Posterior cingulate gyrus (tissue), 11 donors: ENCODE data around the gene ATXN10.
"Not testable (repeated sequence)": the region's sequence is repeated elsewhere in the genome, so short reads cannot be mapped to it uniquely, and the experiment has no call there.

ENCODE experiments used
- DNase-seq, 10 donors: peaks; one replicate each; pipeline versions ENCODE4 v3.0.0 to v3.0.0-alpha.2; 2020 to 2021; ENCODE audit warnings: mixed read lengths in 3 of 10
- intact Hi-C: fragments of 100-400 bp; cut with DNase I; formaldehyde crosslinking; loops from one replicate; pipeline ENCODE4 v1.15.1; 2023

The ATXN10 gene

GRCh38 chr22:45702981-45703380 is 31.3 kb downstream of the ATXN10 start:
- DNase-seq, result no peak
- intact Hi-C loops, result no loop called here

- intact Hi-C loops, result no loop called here
- DNase-seq, result no peak
These were observed 32.1 kb downstream of the ATXN10 start for GRCh38 chr22:45703758-45704157.

- DNase-seq, result no peak
- intact Hi-C loops, result no loop called here
These were observed 33.0 kb downstream of the ATXN10 start for GRCh38 chr22:45704648-45705047.

- intact Hi-C loops, result no loop called here
- no peak for DNase-seq
These were observed 36.0 kb downstream of the ATXN10 start for GRCh38 chr22:45707605-45708004.

- no peak for DNase-seq
- intact Hi-C loops, result no loop called here
These were observed 36.5 kb downstream of the ATXN10 start for GRCh38 chr22:45708145-45708544.

- intact Hi-C loops, result no loop called here
- DNase-seq, result no peak
These were observed 37.6 kb downstream of the ATXN10 start for GRCh38 chr22:45709060-45709739.

- intact Hi-C loops, result no loop called here
- no peak for DNase-seq
These were observed 38.2 kb downstream of the ATXN10 start for GRCh38 chr22:45709866-45710265.

GRCh38 chr22:45710469-45710868 is 38.8 kb downstream of the ATXN10 start:
- DNase-seq, result no peak
- intact Hi-C loops, result no loop called here

GRCh38 chr22:45714390-45714789 is 42.8 kb downstream of the ATXN10 start:
- DNase-seq, intact Hi-C loops: not testable (repeated sequence)

- intact Hi-C loops, result no loop called here
- no peak for DNase-seq
These were observed 46.2 kb downstream of the ATXN10 start for GRCh38 chr22:45717789-45718188.

- intact Hi-C loops, result no loop called here
- DNase-seq, result no peak
These were observed 46.8 kb downstream of the ATXN10 start for GRCh38 chr22:45718391-45718790.

GRCh38 chr22:45720839-45721378 is 49.3 kb downstream of the ATXN10 start:
- no peak for DNase-seq
- intact Hi-C loops, result no loop called here

- intact Hi-C loops, result no loop called here
- DNase-seq, result no peak
These were observed 50.4 kb downstream of the ATXN10 start for GRCh38 chr22:45722006-45722405.

- DNase-seq, result no peak
- intact Hi-C loops, result no loop called here
These were observed 54.4 kb downstream of the ATXN10 start for GRCh38 chr22:45726081-45726480.

- no peak for DNase-seq
- intact Hi-C loops, result no loop called here
These were observed 59.6 kb downstream of the ATXN10 start for GRCh38 chr22:45731041-45731797.

- DNase-seq, result peak in 1 of 10 donors; percentile 71
- intact Hi-C loops, result no loop called here
These were observed 60.3 kb downstream of the ATXN10 start for GRCh38 chr22:45731798-45732495.

GRCh38 chr22:45735273-45735672 is 63.6 kb downstream of the ATXN10 start:
- intact Hi-C loops, result no loop called here

GRCh38 chr22:45738206-45738605 is 66.6 kb downstream of the ATXN10 start:
- intact Hi-C loops, result no loop called here

More at GRCh38 chr22:45735273-45735672, 63.6 kb downstream of the ATXN10 start:
- no peak for DNase-seq

GRCh38 chr22:45740236-45740635 is 68.6 kb downstream of the ATXN10 start:
- intact Hi-C loops, result no loop called here
- no peak for DNase-seq

More at GRCh38 chr22:45738206-45738605, 66.6 kb downstream of the ATXN10 start:
- no peak for DNase-seq

GRCh38 chr22:45742866-45743450 is 71.3 kb downstream of the ATXN10 start:
- intact Hi-C loops, result no loop called here
- no peak for DNase-seq

- intact Hi-C loops, result no loop called here
- DNase-seq, result no peak
These were observed 72.1 kb downstream of the ATXN10 start for GRCh38 chr22:45743687-45744086.
